Fibroblast of skin of right quadriceps (primary cell): ENCODE data around the gene ABCG2.
"Not testable (repeated sequence)": the region's sequence is repeated elsewhere in the genome, so short reads cannot be mapped to it uniquely, and the experiment has no call there.

ENCODE experiments used
- DNase-seq: peaks from one replicate; pipeline ENCODE4 v3.0.0-alpha.2; 2013

The ABCG2 gene

GRCh38 chr4:88163336-88163735 lies 4.9 kb upstream of the ABCG2 start:
- no peak for DNase-seq

- no peak for DNase-seq
These were observed 4.2 kb upstream of the ABCG2 start for GRCh38 chr4:88162626-88163025.

- DNase-seq, result no peak
These were observed 838 bp upstream of the ABCG2 start for GRCh38 chr4:88159229-88159725.

- no peak for DNase-seq
These were observed 376 bp downstream of the ABCG2 start for GRCh38 chr4:88158038-88158488.

GRCh38 chr4:88152331-88152730 lies 6.1 kb downstream of the ABCG2 start:
- not testable (repeated sequence) for DNase-seq

GRCh38 chr4:88148560-88148959 lies 9.9 kb downstream of the ABCG2 start:
- no peak for DNase-seq

GRCh38 chr4:88147799-88148217 lies 10.6 kb downstream of the ABCG2 start:
- DNase-seq, result no peak

- DNase-seq, result no peak
These were observed 11.5 kb downstream of the ABCG2 start for GRCh38 chr4:88146891-88147290.

- DNase-seq, result no peak
These were observed 13.6 kb downstream of the ABCG2 start for GRCh38 chr4:88144866-88145300.

GRCh38 chr4:88144048-88144447 lies 14.4 kb downstream of the ABCG2 start:
- DNase-seq, result no peak

GRCh38 chr4:88143504-88143903 lies 14.9 kb downstream of the ABCG2 start:
- peak; percentile 55 for DNase-seq

GRCh38 chr4:88138561-88138960 lies 19.9 kb downstream of the ABCG2 start:
- DNase-seq, result peak; percentile 68

- DNase-seq, result peak; percentile 22
These were observed 21.3 kb downstream of the ABCG2 start for GRCh38 chr4:88137112-88137511.

- no peak for DNase-seq
These were observed 22.2 kb downstream of the ABCG2 start for GRCh38 chr4:88136249-88136648.

GRCh38 chr4:88135356-88135663 lies 23.1 kb downstream of the ABCG2 start:
- DNase-seq, result no peak

- no peak for DNase-seq
These were observed 23.7 kb downstream of the ABCG2 start for GRCh38 chr4:88134536-88135355.

GRCh38 chr4:88134111-88134510 lies 24.3 kb downstream of the ABCG2 start:
- no peak for DNase-seq

GRCh38 chr4:88130544-88131305 lies 27.7 kb downstream of the ABCG2 start:
- DNase-seq, result no peak

- no peak for DNase-seq
These were observed 28.4 kb downstream of the ABCG2 start for GRCh38 chr4:88130003-88130402.

GRCh38 chr4:88122260-88122659 lies 36.2 kb downstream of the ABCG2 start:
- DNase-seq, result not testable (repeated sequence)

- DNase-seq, result no peak
These were observed 38.5 kb downstream of the ABCG2 start for GRCh38 chr4:88119943-88120342.

- DNase-seq, result no peak
These were observed 42.9 kb downstream of the ABCG2 start for GRCh38 chr4:88115587-88115986.

- DNase-seq, result no peak
These were observed 45.6 kb downstream of the ABCG2 start for GRCh38 chr4:88112856-88113255.

- DNase-seq, result no peak
These were observed 47.6 kb downstream of the ABCG2 start for GRCh38 chr4:88110826-88111225.
